NOMO-1 treated with DMSO at 0.1 percent for 48 hours (cell line): ENCODE data around the gene ATP4B.
A peak's percentile ranks its signal among the peaks of the same experiment; 100 is the strongest.

ENCODE experiments used
- DNase-seq: peaks from one replicate; lab custom pipeline; 2025; ENCODE audit not compliant: unreplicated experiment; lab: John Stamatoyannopoulos, UW

Gene ATP4B

DNA sequence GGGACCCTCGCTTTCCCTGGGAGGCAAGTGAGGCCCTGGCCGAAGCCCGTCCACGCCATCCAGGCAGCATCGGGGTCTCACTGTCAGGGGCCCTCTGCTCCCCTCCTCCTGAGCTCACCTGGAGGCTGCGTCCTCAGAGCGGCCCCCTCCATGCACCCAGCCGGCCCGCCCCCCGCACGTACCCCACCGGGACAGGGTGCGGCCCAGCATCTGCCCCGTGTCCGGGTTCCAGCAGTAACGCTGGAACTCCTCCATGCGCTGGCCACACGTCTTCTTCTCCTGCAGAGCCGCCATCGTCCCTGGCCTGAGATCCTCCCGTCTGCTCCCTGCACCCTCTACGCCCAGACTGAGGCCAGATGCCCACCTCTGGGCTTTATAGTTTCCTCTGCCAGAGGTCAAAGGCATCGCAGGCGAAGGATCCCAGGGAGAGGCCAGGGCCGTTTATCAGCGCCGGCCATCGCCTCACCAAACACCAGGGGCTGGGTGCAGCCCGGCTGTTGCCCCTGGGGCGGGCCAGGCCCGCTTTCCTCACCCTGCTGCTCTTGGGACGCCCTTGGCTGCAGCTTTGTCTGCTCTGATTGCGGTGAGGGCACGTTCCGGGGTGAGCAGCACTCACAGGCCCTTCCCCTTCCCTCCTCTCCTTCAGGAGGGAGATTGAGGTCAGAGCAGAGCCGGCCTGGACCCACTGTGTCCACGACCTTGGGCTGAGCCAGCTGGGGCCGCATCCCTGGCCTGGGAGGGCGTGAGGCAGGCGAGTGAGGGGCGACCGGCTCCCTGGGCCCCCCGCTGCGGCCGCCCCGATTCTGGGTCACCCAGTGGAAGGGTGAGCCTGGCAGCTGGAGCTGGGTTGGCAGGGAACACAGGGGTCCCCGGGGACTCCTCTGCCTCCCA, at the start of gene ATP4B:
TSS of gene ATP4B (minus strand) at position 348 of the 891 bp plus-strand sequence. CDS start at position 294, 54 bp downstream.
- DNase-seq, result no peak

- DNase-seq, result no peak
Observed at GRCh38 chr13:113672002-113672651, 14.1 kb upstream of the ATP4B start.

DNA sequence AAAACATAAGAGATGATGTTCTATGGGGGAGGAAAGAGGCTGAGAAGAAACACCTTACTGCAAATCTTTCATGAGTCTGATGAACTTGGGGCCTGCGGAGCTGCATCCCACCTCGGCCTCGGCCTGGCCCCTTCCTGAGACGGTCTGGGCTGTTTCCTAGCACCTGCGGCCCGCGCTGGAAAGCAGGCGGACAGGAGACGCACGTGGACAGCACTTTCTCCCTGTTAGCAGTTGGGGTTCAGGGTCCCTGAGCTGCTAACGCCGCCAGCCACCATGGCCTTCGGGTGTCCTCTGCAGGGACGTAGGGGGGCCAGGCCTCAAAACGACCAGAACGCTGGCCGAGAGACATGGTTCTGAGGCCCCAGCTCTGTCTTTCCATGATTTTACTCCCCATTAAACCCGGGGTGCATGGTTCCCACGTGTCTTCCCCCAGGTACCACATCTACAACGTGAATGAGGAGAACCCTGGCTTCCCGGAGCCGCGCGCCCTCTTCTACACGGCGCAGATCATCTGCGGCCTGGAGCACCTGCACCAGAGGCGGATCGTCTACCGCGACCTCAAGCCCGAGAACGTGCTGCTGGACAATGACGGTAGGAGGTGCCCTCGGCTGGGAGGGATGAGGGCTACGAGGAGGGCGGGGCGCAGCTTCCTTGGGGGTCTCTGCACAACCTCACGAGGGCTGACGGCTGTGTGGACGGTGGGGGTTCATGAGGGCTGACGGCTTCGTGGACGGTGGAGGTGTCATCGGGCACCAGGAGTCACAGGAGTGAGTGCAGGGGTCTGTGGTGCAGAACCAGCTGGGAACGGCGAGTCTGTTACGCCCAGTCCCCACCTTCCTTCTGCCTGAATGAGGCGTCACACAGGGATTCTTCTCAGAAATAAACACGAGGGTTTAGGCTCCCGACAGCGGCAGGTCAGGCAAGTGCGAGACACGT, 13.3 kb upstream of the ATP4B start:
- DNase-seq, result no peak

- no peak for DNase-seq
Observed at GRCh38 chr13:113670541-113670940, 12.5 kb upstream of the ATP4B start.

GRCh38 chr13:113669755-113670341, 11.8 kb upstream of the ATP4B start:
- DNase-seq, result no peak

DNA sequence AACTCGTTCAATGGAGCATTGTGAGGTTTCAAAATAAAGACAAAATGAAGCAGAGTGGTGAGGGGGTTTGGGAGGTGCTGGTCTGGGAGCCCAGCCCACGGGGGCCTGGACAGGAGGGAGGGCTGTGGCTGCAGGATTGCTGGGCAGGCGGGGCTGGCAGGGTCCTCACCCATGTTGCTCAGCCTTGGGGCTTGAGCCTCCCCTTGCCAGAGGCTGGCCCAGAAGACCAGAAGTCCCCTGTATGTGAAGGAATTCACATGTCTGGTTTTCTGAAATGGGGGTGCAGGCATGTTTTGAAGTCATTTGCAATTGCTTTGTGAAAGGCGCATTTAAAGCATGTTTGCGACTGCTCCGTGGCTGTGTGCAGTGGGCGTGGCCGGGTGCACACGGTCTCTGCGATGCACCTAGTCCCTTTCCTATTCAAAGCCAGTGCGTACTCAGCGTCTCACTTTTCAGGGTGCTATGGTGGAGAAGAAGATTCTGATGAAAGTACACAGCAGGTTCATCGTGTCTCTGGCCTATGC, 11.3 kb upstream of the ATP4B start:
- no peak for DNase-seq

DNA sequence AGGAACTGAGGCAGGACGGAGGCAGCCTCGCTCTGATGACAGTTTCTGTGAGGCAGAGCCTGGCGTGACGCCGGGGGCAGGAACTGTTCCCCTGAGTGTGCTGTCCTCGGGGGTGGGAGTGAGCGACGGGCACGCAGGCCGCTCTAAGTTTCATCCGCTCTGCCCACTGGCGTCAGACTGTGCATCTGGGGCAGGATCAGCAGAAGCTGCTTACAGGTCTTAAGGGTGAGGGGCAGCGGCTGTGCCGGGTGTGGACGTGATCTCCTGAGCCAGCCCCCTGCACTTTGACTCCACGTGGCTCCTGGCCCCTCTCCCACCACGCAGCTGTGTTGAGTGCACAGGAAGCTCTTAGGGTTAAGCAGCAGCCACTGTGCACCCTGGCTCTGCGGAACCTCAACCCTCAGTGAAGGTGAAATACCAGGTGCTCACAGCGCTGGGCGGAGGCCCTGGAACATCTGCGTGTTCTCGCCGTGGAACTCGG, 10.5 kb upstream of the ATP4B start:
- DNase-seq, result no peak

- no peak for DNase-seq
Observed at GRCh38 chr13:113667771-113668490, 9.9 kb upstream of the ATP4B start.

- no peak for DNase-seq
Observed at GRCh38 chr13:113666951-113667701, 9.1 kb upstream of the ATP4B start, which contains the start of gene GRK1. Gene GRK1, plus strand, starts transcription at chr13:113667219. Its CDS starts 168 bp downstream, at chr13:113667387.

- no peak for DNase-seq
Observed at GRCh38 chr13:113666329-113666670, 8.3 kb upstream of the ATP4B start.

DNA sequence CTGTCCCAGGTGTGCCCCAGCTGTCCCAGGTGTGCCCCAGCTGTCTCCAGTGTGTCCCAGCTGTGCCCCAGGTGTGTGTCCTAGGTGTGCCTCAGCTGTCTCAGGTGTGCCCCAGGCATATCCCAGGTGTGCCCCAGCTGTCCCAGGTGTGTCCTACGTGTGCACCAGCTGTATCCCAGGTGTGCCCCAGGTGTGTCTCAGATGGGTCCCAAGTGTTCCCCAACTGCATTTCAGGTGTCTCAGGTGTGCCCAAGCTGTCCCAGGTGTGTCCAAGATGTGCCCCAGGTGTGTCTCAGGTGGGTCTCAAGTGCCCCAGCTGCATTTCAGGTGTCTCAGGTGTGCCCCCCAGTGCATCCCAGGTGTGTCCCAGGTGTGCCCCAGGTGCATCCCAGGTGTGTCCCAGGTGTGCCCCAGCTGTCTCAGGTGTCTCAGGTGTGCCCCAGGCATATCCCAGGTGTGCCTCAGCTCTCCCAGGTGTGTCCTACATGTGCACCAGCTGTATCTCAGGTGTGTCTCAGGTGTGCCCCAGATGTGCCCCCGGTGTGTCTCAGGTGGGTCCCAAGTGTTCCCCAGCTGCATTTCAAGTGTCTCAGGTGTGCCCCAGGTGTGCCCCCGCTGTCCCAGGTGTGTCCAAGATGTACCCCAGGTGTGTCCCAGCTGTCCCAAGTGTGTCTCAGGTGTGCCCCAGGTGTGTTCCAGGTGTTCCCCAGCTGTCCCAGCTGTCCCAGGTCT, 7.8 kb upstream of the ATP4B start:
- no peak for DNase-seq

DNA sequence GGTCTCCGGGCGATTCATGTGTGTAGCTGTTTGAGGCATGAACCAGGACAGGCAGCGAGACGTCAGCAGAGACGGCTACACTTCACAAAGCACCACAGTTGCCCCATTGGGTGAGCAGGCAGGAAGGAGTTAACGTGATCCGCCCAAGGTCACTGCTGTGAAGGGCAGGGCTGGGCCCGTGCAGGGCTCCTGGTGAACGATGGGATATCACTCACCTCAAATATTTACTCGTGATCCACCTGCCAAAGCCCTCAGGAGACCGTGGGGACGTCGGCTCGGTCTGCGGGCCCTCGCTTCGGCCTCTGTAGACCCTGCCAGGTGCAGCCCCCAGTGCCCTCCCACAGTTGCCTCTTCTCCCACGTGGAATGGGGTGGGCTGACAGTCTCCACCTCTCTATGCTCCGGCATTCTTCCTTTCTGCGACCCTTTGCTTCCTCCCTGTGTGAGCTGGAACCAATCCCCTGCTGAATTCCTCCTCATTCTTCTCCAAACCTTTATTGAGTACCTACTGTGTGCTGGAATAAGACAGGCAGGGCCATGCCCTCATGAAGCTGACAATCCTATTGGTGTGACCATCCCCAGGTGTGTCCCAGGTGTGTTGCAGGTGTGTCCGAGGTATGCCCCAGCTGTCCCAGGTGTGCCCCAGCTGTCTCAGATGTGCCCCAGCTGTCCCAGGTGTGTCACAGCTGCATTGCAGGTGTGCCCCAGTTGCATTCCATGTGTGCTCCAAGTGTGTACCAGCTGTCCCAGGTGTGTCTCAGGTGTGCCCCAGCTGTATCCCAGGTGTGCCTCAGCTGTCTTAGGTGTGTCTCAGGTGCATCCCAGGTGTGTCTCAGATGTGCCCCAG, 7.0 kb upstream of the ATP4B start:
- DNase-seq, result no peak

DNA sequence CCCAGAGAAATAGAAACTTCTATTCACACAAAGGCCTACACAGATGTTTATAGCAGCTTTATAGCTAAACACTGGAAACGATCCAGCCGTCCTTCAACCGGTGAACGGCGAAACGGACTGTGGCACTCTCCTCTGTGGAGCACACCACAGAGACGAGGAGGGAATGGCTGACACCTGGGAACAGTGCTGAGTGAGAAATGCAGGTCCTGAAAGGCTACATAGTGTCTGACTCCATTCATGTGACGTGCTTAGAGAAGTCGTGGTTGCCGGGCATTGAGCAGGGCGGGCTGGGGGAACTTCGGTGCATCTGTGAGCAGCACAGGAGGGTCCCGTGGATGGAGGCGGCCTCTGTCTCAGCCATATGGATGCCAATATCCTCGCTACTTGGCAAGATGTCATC, 5.9 kb upstream of the ATP4B start:
- DNase-seq, result no peak

DNA sequence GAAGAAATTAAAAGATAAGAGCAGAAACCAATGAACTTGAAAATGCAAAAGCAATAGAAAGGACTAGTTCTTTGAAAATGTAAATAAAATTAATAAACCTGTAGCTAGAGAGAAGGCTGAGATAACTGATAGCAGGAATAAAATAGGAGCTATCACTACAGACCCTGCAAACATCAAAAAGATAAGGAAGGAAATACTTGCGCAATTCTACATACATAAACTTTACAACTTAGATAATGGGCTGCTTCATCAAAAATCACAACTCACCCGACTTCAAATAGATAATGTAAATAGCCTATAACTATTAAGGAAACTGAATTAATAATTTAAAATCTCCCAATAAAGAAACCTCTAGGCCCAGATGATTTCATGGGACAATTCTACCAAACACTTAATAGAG, 3.5 kb upstream of the ATP4B start:
- DNase-seq, result peak; percentile 21

DNA sequence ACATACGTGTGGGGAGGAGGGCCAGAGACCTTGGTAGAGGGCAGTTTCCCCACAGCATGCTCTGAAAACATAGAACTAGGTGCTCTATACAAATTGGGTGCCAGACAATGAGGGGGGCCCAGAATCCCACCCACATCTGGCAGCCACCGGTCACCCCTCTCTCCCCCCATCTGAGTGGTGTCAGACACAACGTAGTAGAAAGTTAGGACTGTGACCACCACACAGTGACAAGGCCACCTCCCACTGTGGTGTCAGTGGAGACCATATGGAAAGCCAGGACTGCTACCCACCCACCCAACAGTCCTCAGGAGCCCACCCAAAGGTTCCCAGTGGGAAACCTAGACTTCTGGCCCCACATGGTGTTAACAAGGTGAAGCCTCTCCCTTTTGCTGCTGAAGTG, 2.1 kb upstream of the ATP4B start:
- no peak for DNase-seq

DNA sequence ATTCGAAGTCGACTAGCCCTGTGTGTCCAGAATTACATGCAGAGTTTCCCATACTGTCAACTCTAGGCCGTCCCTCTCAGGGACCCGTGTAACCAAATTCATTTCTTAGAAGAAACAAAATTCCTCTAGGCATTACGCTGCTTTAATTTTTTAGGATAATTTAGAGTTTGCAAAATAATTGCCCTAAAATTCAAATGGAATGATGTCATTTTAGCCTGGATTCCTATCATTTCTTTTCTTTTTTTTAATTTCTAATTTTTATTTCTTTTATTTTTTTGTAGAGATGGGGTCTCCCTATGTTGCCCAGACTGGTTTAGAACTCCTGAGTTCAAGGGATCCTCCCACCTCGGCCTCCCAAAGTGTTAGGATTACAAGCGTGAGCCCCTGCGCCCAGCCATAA, 1.3 kb upstream of the ATP4B start:
- no peak for DNase-seq

GRCh38 chr13:113658836-113659235, 838 bp upstream of the ATP4B start:
- DNase-seq, result no peak
